ENCODE data around the gene TRA2A. TPM values are rescaled to one million over a fixed set of nuclear protein-coding genes. Genes with fewer than 3 reads are reported as not detected.

The TRA2A gene
- total and polyA plus RNA-seq, 9 of the 15 experiments (the other 6 are each of a cell fraction or from before 2014, with no cell fraction given), result 22.7 to 210 (median 73.9) TPM

- Histone ChIP-seq H3K36me3 (ENCODE audit: control insufficient read depth, insufficient read depth, low read length) (no peaks in the 10 kb centered on the region), H3K9me1 (ENCODE audit: control insufficient read depth, insufficient read depth, low read length) (no peaks in the 10 kb centered on the region), H4K20me1 (replicated peaks; ENCODE audit: control insufficient read depth, insufficient read depth, low read length) (no peaks in the 10 kb centered on the region), H3K9me3 (replicated peaks; ENCODE audit: control insufficient read depth, insufficient read depth, low read depth, low read length) (no peaks in the 10 kb centered on the region; the same call in 1 of the 2 replicates), H3K27ac (ENCODE audit: extremely low read depth, low read depth, low read length) (no peak overlapping the region), H2AFZ (ENCODE audit: low read depth, low read length) (peak overlapping the region; percentile 73), H3K9ac (ENCODE audit: insufficient read depth in 1 of 2, low read depth in 2 of 2, low read length in 2 of 2) (no peak overlapping the region), H3K4me2 (ENCODE audit: insufficient read depth, low read length) (no peak overlapping the region), H3K4me1 (replicated peaks in 1 of 2; ENCODE audit: control insufficient read depth in 2 of 2, insufficient read depth in 2 of 2, low read length in 2 of 2) (no peaks in the 10 kb centered on the region; a peak in 1 of 5 replicates), H3K27me3 (ENCODE audit: control insufficient read depth in 2 of 2, insufficient read depth in 2 of 2, low read length in 2 of 2) (no peaks in the 10 kb centered on the region), H3K79me2 (ENCODE audit: control insufficient read depth, insufficient read depth, low read length) (no peaks in the 10 kb centered on the region), H3K4me3 (no peak overlapping the region)
- FAIRE-seq (no peak), DNase-seq (ENCODE audit: extremely low read depth in 1 of 4, low spot score in 3 of 4) (no peak), ATAC-seq (peak; percentile 35; the same call in 1 of the 3 replicates)
- TF ChIP-seq SPI1 (IDR thresholded peaks at IDR 0.05; ENCODE audit: borderline replicate concordance, low read depth, low read length), result peak; percentile 43; the same call in 1 of the 2 replicates
- no peak for TF ChIP-seq ZNF165 (CRISPR knock-in tag; IDR thresholded peaks at IDR 0.05; ENCODE audit: borderline replicate concordance)
- in situ Hi-C loops (cut with MboI) (no loop called here), intact Hi-C loops (cut with micrococcal nuclease) (no loop called here)
- no TSS peak for BruUV-seq (replicated peaks)
- 35% methylated on average over 4 of the region's 4 CpGs for WGBS (ENCODE audit: insufficient coverage, low coverage, missing lambda C conversion rate)
- POLR2A ChIA-PET, result interaction anchor here (1.4 kb wide), 1 partner anchor 9 kb away, joined by 10 read pairs; no protein-coding TSS in a partner anchor
- CTCF ChIA-PET (ENCODE audit: low intra/inter-chr PET ratio), result no interaction called here
Observed at GRCh38 chr7:23539494-23539907, 7.7 kb upstream of the TRA2A start.

GRCh38 chr7:23538301-23538700 is 6.5 kb upstream of the TRA2A start:
- DNase-seq (ENCODE audit: extremely low read depth in 1 of 4, low spot score in 3 of 4), result no peak
- no peak overlapping the region for H3K4me2 ChIP-seq (ENCODE audit: insufficient read depth, low read length)
- TF ChIP-seq RBM25 (IDR thresholded peaks at IDR 0.05; ENCODE audit: low read depth, low read length, severe bottlenecking) (peak; percentile 15), ZC3H8 (IDR thresholded peaks at IDR 0.05) (no peak), POLR3G (IDR thresholded peaks at IDR 0.05; ENCODE audit: extremely low read depth, insufficient read length, insufficient replicate concordance) (no peak), CHD2 (IDR thresholded peaks at IDR 0.05; ENCODE audit: low read depth, low read length) (no peak), CXXC5 (CRISPR knock-in tag; IDR thresholded peaks at IDR 0.05) (no peak), RBM22 (IDR thresholded peaks at IDR 0.05; ENCODE audit: low read depth, low read length, poor library complexity, severe bottlenecking) (no peak), ZNF121 (CRISPR knock-in tag; conservative IDR thresholded peaks at IDR 0.05) (peak; percentile 53; the same call in 1 of the 2 replicates), GTF2F1 (IDR thresholded peaks at IDR 0.05; ENCODE audit: low read depth, low read length) (no peak)
- in situ Hi-C loops (cut with MboI) (no loop called here), intact Hi-C loops (cut with micrococcal nuclease) (no loop called here)
- ChIA-PET CTCF (ENCODE audit: low intra/inter-chr PET ratio) (no interaction called here), POLR2A (interaction anchor here (1.3 kb wide), 1 partner anchor 9 kb away, joined by 9 read pairs; no protein-coding TSS in a partner anchor)
- no peak for FAIRE-seq
- no peaks in the 10 kb centered on the region for H3K9me1 ChIP-seq (ENCODE audit: control insufficient read depth, insufficient read depth, low read length)
- no peaks in the 10 kb centered on the region for H3K36me3 ChIP-seq (ENCODE audit: control insufficient read depth, insufficient read depth, low read length)
- H4K20me1 ChIP-seq (replicated peaks; ENCODE audit: control insufficient read depth, insufficient read depth, low read length), result no peaks in the 10 kb centered on the region
- no peak for ATAC-seq
- H2AFZ ChIP-seq (ENCODE audit: low read depth, low read length), result no peak overlapping the region
- WGBS (ENCODE audit: insufficient coverage, low coverage, missing lambda C conversion rate), result 97% methylated on average over 3 of the region's 3 CpGs
- no TSS peak for BruUV-seq (replicated peaks)
- no peak overlapping the region for H3K9ac ChIP-seq (ENCODE audit: insufficient read depth in 1 of 2, low read depth in 2 of 2, low read length in 2 of 2)
- H3K27ac ChIP-seq (ENCODE audit: extremely low read depth, low read depth, low read length), result no peak overlapping the region
- no peaks in the 10 kb centered on the region for H3K27me3 ChIP-seq (ENCODE audit: control insufficient read depth in 2 of 2, insufficient read depth in 2 of 2, low read length in 2 of 2)
- H3K4me1 ChIP-seq (replicated peaks in 1 of 2; ENCODE audit: control insufficient read depth in 2 of 2, insufficient read depth in 2 of 2, low read length in 2 of 2), result no peaks in the 10 kb centered on the region; a peak in 2 of 5 replicates
- H3K4me3 ChIP-seq, result no peak overlapping the region
- no peaks in the 10 kb centered on the region; the same call in 1 of the 2 replicates for H3K9me3 ChIP-seq (replicated peaks; ENCODE audit: control insufficient read depth, insufficient read depth, low read depth, low read length)
- H3K79me2 ChIP-seq (ENCODE audit: control insufficient read depth, insufficient read depth, low read length), result no peaks in the 10 kb centered on the region

Data from K562 (cell line).